HG03354 (cell line): ENCODE measurements around the gene MSGN1.
A peak's percentile ranks its signal among the peaks of the same experiment; 100 is the strongest.
"Not testable (repeated sequence)": the region's sequence is repeated elsewhere in the genome, so short reads cannot be mapped to it uniquely, and the experiment has no call there.

Experiments used
- ATAC-seq: cut with Tn5 transposase; IDR thresholded peaks from one replicate; pipeline ENCODE4 v1.9.1; 2021; ENCODE audit warnings: mild to moderate bottlenecking; ENCODE audit not compliant: unreplicated experiment, poor library complexity, severe bottlenecking

The MSGN1 gene

GRCh38 chr2:17803497-17803896, 12.8 kb upstream of the MSGN1 start:
- no peak for ATAC-seq

GRCh38 chr2:17804358-17804757, 11.9 kb upstream of the MSGN1 start:
- ATAC-seq, result peak; percentile 63

GRCh38 chr2:17805166-17805565, 11.1 kb upstream of the MSGN1 start:
- peak; percentile 55 for ATAC-seq

- ATAC-seq, result peak; percentile 46
Observed at GRCh38 chr2:17805717-17806363, 10.4 kb upstream of the MSGN1 start.

- peak; percentile 56 for ATAC-seq
Observed at GRCh38 chr2:17813010-17813741, 3.1 kb upstream of the MSGN1 start.

GRCh38 chr2:17813742-17814473, 2.4 kb upstream of the MSGN1 start:
- ATAC-seq, result peak; percentile 95

- no peak for ATAC-seq
Observed at GRCh38 chr2:17814601-17815000, 1.7 kb upstream of the MSGN1 start.

- no peak for ATAC-seq
Observed at GRCh38 chr2:17815468-17816184, 634 bp upstream of the MSGN1 start.

GRCh38 chr2:17818235-17818815, 2.1 kb downstream of the MSGN1 start:
- no peak for ATAC-seq

GRCh38 chr2:17821080-17821479, 4.8 kb downstream of the MSGN1 start:
- no peak for ATAC-seq

GRCh38 chr2:17821535-17822444, 5.5 kb downstream of the MSGN1 start:
- ATAC-seq, result peak; percentile 53

- peak; percentile 53 for ATAC-seq
Observed at GRCh38 chr2:17822445-17823117, 6.3 kb downstream of the MSGN1 start.

- ATAC-seq, result not testable (repeated sequence)
Observed at GRCh38 chr2:17823646-17824045, 7.4 kb downstream of the MSGN1 start.

GRCh38 chr2:17827316-17827715, 11.1 kb downstream of the MSGN1 start:
- ATAC-seq, result no peak

- no peak for ATAC-seq
Observed at GRCh38 chr2:17827785-17828184, 11.5 kb downstream of the MSGN1 start.

- ATAC-seq, result peak; percentile 93
Observed at GRCh38 chr2:17830053-17831034, 14.1 kb downstream of the MSGN1 start.

GRCh38 chr2:17835516-17835915, 19.3 kb downstream of the MSGN1 start:
- no peak for ATAC-seq
